HG03175 (cell line): Measurements from ENCODE around the gene CREB3L1.
"Not testable (repeated sequence)": the region's sequence is repeated elsewhere in the genome, so short reads cannot be mapped to it uniquely, and the experiment has no call there.

Experiments used
- ATAC-seq: cut with Tn5 transposase; IDR thresholded peaks from one replicate; pipeline ENCODE4 v1.9.1; 2021; ENCODE audit warnings: mild to moderate bottlenecking, moderate library complexity; ENCODE audit not compliant: unreplicated experiment

CREB3L1 gene

GRCh38 chr11:46248289-46249102 is 29.0 kb upstream of the CREB3L1 start:
- no peak for ATAC-seq

GRCh38 chr11:46249103-46249937 is 28.1 kb upstream of the CREB3L1 start:
- ATAC-seq, result no peak

- ATAC-seq, result no peak
These were observed 27.3 kb upstream of the CREB3L1 start for GRCh38 chr11:46249938-46250744.

- ATAC-seq, result no peak
These were observed 26.8 kb upstream of the CREB3L1 start for GRCh38 chr11:46250745-46251052.

- no peak for ATAC-seq
These were observed 25.5 kb upstream of the CREB3L1 start for GRCh38 chr11:46251954-46252353.

GRCh38 chr11:46252373-46252914 is 25.0 kb upstream of the CREB3L1 start:
- no peak for ATAC-seq

GRCh38 chr11:46253258-46254132 is 24.0 kb upstream of the CREB3L1 start:
- ATAC-seq, result no peak

- no peak for ATAC-seq
These were observed 23.4 kb upstream of the CREB3L1 start for GRCh38 chr11:46254133-46254491.

GRCh38 chr11:46256540-46257001 is 20.9 kb upstream of the CREB3L1 start:
- ATAC-seq, result no peak

GRCh38 chr11:46259347-46259746 is 18.1 kb upstream of the CREB3L1 start:
- not testable (repeated sequence) for ATAC-seq

- ATAC-seq, result no peak
These were observed 17.4 kb upstream of the CREB3L1 start for GRCh38 chr11:46259971-46260560.

- ATAC-seq, result no peak
These were observed 14.3 kb upstream of the CREB3L1 start for GRCh38 chr11:46263120-46263519.

- ATAC-seq, result no peak
These were observed 13.4 kb upstream of the CREB3L1 start for GRCh38 chr11:46264030-46264429.

- ATAC-seq, result no peak
These were observed 12.5 kb upstream of the CREB3L1 start for GRCh38 chr11:46264976-46265375.

GRCh38 chr11:46265764-46266163 is 11.7 kb upstream of the CREB3L1 start:
- ATAC-seq, result no peak

- ATAC-seq, result no peak
These were observed 9.5 kb upstream of the CREB3L1 start for GRCh38 chr11:46267930-46268329.

- no peak for ATAC-seq
These were observed 6.8 kb upstream of the CREB3L1 start for GRCh38 chr11:46270684-46271083.

GRCh38 chr11:46271407-46271806 is 6.1 kb upstream of the CREB3L1 start:
- ATAC-seq, result no peak

GRCh38 chr11:46271875-46272815 is 5.3 kb upstream of the CREB3L1 start:
- ATAC-seq, result no peak
